NB4 (cell line): ENCODE measurements around the gene GXYLT2.

Experiments used
- MYC ChIP-seq: IDR thresholded peaks from 2 replicates; pipeline ENCODE4 v1.6.1; 2011; ENCODE audit warnings: low read depth, low read length
- POLR2A ChIP-seq: IDR thresholded peaks from 2 replicates; pipeline ENCODE4 v1.6.1; 2011; ENCODE audit warnings: mild to moderate bottlenecking; ENCODE audit not compliant: insufficient read length; ENCODE audit errors: extremely low read depth
- TF ChIP-seq, protein P1 (sequence below): IDR thresholded peaks from one replicate; pipeline ENCODE4 v1.5.1; 2012; ENCODE audit warnings: low read depth, low read length

DNA sequence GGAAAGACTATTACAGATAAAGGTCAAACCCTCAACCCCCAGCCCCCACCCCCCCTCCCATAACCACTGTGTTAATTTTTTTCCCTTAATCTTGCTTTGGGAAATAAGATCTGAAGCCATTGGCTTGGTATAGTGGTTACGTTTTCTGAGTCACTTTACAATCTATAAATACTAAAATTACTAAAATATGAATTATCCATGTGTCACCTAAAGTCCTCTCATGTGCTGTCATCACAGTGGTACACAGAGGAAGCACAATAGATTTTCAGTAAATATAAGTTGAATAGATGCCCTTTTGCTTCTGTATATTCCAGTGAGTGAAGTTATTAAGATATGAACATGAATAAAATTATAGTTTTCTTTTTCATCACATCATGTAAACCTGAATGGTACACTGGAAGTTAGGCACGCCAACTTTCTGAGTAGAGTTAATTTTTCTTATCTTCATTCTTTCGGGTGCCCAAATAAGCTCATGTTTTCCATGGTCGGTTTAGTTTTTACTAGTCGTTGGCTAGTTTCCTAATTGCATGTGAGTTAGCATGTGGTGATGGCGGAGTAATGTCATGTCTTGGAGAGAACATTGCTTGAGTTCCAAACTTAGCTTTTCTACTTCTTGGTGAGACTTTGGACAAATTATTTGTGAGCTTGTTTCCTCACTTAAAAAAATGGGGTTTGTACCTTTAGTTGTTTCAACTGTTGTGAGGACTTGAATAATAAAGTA, 120.3 kb downstream of the GXYLT2 start:
- TF ChIP-seq, protein P1, sequence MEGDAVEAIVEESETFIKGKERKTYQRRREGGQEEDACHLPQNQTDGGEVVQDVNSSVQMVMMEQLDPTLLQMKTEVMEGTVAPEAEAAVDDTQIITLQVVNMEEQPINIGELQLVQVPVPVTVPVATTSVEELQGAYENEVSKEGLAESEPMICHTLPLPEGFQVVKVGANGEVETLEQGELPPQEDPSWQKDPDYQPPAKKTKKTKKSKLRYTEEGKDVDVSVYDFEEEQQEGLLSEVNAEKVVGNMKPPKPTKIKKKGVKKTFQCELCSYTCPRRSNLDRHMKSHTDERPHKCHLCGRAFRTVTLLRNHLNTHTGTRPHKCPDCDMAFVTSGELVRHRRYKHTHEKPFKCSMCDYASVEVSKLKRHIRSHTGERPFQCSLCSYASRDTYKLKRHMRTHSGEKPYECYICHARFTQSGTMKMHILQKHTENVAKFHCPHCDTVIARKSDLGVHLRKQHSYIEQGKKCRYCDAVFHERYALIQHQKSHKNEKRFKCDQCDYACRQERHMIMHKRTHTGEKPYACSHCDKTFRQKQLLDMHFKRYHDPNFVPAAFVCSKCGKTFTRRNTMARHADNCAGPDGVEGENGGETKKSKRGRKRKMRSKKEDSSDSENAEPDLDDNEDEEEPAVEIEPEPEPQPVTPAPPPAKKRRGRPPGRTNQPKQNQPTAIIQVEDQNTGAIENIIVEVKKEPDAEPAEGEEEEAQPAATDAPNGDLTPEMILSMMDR: no peak
- TF ChIP-seq POLR2A: no peak
- TF ChIP-seq MYC: no peak
